Renal cortical epithelial cell (primary cell): Measurements from ENCODE around the gene NDUFB6. TPM values are rescaled to one million over a fixed set of nuclear protein-coding genes. Genes with fewer than 3 reads are reported as not detected.
"Not testable (repeated sequence)": the region's sequence is repeated elsewhere in the genome, so short reads cannot be mapped to it uniquely, and the experiment has no call there.

Experiments
- DNase-seq: peaks from one replicate; pipeline ENCODE4 v3.0.0-alpha.2; 2011; ENCODE audit warnings: low read depth
- total RNA-seq: library from RNA; depleted of rRNA; stranded (reverse); fragments of >200 nt; gene quantifications from 2 replicates; pipeline ENCODE4 v1.2.3, GENCODE V29; 2014

The NDUFB6 gene
- 43.8 and 73.6 TPM in 2 replicates for total RNA-seq

GRCh38 chr9:32572900-32573523 is at the start of gene NDUFB6:
Gene NDUFB6 (minus strand): TSS chr9:32573159. CDS start chr9:32573060, 99 bp downstream.
- DNase-seq: peak; percentile 87

GRCh38 chr9:32618261-32618660 is 45.3 kb upstream of the NDUFB6 start:
- DNase-seq: no peak

GRCh38 chr9:32606811-32607210 is 33.9 kb upstream of the NDUFB6 start:
- no peak for DNase-seq

GRCh38 chr9:32603914-32604852 is 31.2 kb upstream of the NDUFB6 start:
- no peak for DNase-seq

- not testable (repeated sequence) for DNase-seq
These were observed 26.1 kb upstream of the NDUFB6 start for GRCh38 chr9:32599021-32599420.

GRCh38 chr9:32596936-32597335 is 24.0 kb upstream of the NDUFB6 start:
- DNase-seq: no peak

- DNase-seq: no peak
These were observed 23.3 kb upstream of the NDUFB6 start for GRCh38 chr9:32596096-32596865.

- peak; percentile 33 for DNase-seq
These were observed 17.9 kb upstream of the NDUFB6 start for GRCh38 chr9:32590898-32591297.

GRCh38 chr9:32590476-32590875 is 17.5 kb upstream of the NDUFB6 start:
- no peak for DNase-seq

GRCh38 chr9:32589083-32589723 is 16.2 kb upstream of the NDUFB6 start:
- peak; percentile 69 for DNase-seq

- DNase-seq: no peak
These were observed 14.9 kb upstream of the NDUFB6 start for GRCh38 chr9:32587901-32588300.

- DNase-seq: no peak
These were observed 11.8 kb upstream of the NDUFB6 start for GRCh38 chr9:32584784-32585183.

- DNase-seq: peak; percentile 76
These were observed 8.7 kb upstream of the NDUFB6 start for GRCh38 chr9:32581512-32582143.

- peak; percentile 19 for DNase-seq
These were observed 7.8 kb upstream of the NDUFB6 start for GRCh38 chr9:32580631-32581300.

GRCh38 chr9:32579706-32580331 is 6.9 kb upstream of the NDUFB6 start:
- peak; percentile 46 for DNase-seq

- DNase-seq: no peak
These were observed 6.0 kb upstream of the NDUFB6 start for GRCh38 chr9:32578976-32579375.

- DNase-seq: no peak
These were observed 4.4 kb upstream of the NDUFB6 start for GRCh38 chr9:32577316-32577715.

GRCh38 chr9:32574858-32575257 is 1.9 kb upstream of the NDUFB6 start:
- DNase-seq: no peak

GRCh38 chr9:32573821-32574220 is 862 bp upstream of the NDUFB6 start:
- no peak for DNase-seq
